ENCODE measurements around the gene MIF4GD. TPM values are rescaled to one million over a fixed set of nuclear protein-coding genes. Genes with fewer than 3 reads are reported as not detected.

The MIF4GD gene
- total and polyA plus RNA-seq, 10 of the 15 experiments (the other 5 are each of a cell fraction or from before 2014, with no cell fraction given): 22.8 to 96.2 (median 60.1) TPM

- in situ Hi-C loops (cut with MboI): no loop called here
- H3K79me2 ChIP-seq (ENCODE audit: control insufficient read depth, insufficient read depth, low read length): peaks cover 1% of the 10 kb centered on the region; the same call in 1 of the 2 replicates
- RAD21 ChIA-PET (ENCODE audit: unreplicated experiment): interaction anchor here (13.2 kb wide), 1 partner anchor 19 kb away, joined by 364 read pairs; no protein-coding TSS in a partner anchor
- CTCF ChIA-PET: interaction anchor here (0.7 kb wide), 1 partner anchor 16 kb away, joined by 3 read pairs; no protein-coding TSS in a partner anchor
- H3K9me3 ChIP-seq (replicated peaks; ENCODE audit: control insufficient read depth, insufficient read depth, low read length): no peaks in the 10 kb centered on the region
- H2AFZ ChIP-seq (ENCODE audit: control insufficient read depth, low read depth, low read length): no peak overlapping the region
- POLR2A ChIA-PET: interaction anchor here (0.5 to 14.5 kb wide), 4 partner anchors 11 to 81 kb away, joined by 3 to 255 read pairs (median 7); partner anchors contain the start of gene SLC25A19
- H3K27me3 ChIP-seq (replicated peaks in 1 of 2; ENCODE audit: control insufficient read depth in 2 of 2, insufficient read depth in 2 of 2, low read length in 1 of 2): no peaks in the 10 kb centered on the region
- SMC1A ChIA-PET (ENCODE audit: uncharacterized antibody, unreplicated experiment): interaction anchor here (0.8 to 13.6 kb wide), 4 partner anchors 9 to 47 kb away, joined by 3 to 243 read pairs (median 34); partner anchors contain the start of gene SLC25A19
- no TSS peak for BruUV-seq (replicated peaks)
- FAIRE-seq (no peak), DNase-seq (ENCODE audit: low read depth, low spot score) (no peak), ATAC-seq (no peak)
- H3K27ac ChIP-seq (ENCODE audit: control insufficient read depth, insufficient read depth): no peak overlapping the region
- H4K20me1 ChIP-seq (ENCODE audit: control insufficient read depth, insufficient read depth): no peaks in the 10 kb centered on the region
- peaks cover 29% of the 10 kb centered on the region for H3K4me1 ChIP-seq (ENCODE audit: control insufficient read depth, insufficient read depth, low read length)
- intact Hi-C loops (cut with micrococcal nuclease; ENCODE audit: unreplicated experiment): no loop called here
- H3K4me2 ChIP-seq (ENCODE audit: control insufficient read depth, insufficient read depth): no peak overlapping the region
- H3K4me3 ChIP-seq: no peak overlapping the region
- TF ChIP-seq ETV6 (conservative IDR thresholded peaks at IDR 0.05 in 1 of 2, IDR thresholded peaks at IDR 0.05 in 1 of 2; ENCODE audit: borderline replicate concordance in 1 of 2, low read depth in 1 of 2) (no peak), ATF7 (IDR thresholded peaks at IDR 0.05; ENCODE audit: low read depth) (no peak), ZNF592 (IDR thresholded peaks at IDR 0.05) (no peak), SREBF1 (IDR thresholded peaks at IDR 0.05; ENCODE audit: low read length) (no peak), BMI1 (IDR thresholded peaks at IDR 0.05; ENCODE audit: borderline replicate concordance) (no peak), ZNF217 (IDR thresholded peaks at IDR 0.05) (no peak), PBX3 (IDR thresholded peaks at IDR 0.05; ENCODE audit: insufficient replicate concordance, low read depth, low read length) (no peak), MYC (IDR thresholded peaks at IDR 0.05; ENCODE audit: insufficient read depth, insufficient read length, insufficient replicate concordance, low read length, severe bottlenecking) (no peak), TCF7 (IDR thresholded peaks at IDR 0.05; ENCODE audit: borderline replicate concordance) (no peak), ZNF207 (IDR thresholded peaks at IDR 0.05; ENCODE audit: borderline replicate concordance) (no peak), ZNF274 (IDR thresholded peaks at IDR 0.05; ENCODE audit: insufficient read depth, insufficient read length) (no peak), NR2C1 (IDR thresholded peaks at IDR 0.05) (no peak), SMAD5 (IDR thresholded peaks at IDR 0.05; ENCODE audit: low read depth) (no peak)
- 73% methylated on average over 5 of the region's 7 CpGs for WGBS (ENCODE audit: insufficient coverage, insufficient replicate concordance, low lambda C conversion rate, missing lambda C conversion rate)
- H3K36me3 ChIP-seq (ENCODE audit: control insufficient read depth in 2 of 2, insufficient read depth in 2 of 2, low read length in 1 of 2): no peaks in the 10 kb centered on the region
- H3K9ac ChIP-seq (ENCODE audit: control insufficient read depth, insufficient read depth, low read length): no peak overlapping the region
These were observed 29.2 kb upstream of the MIF4GD start for GRCh38 chr17:75300280-75300679.
